IPS DF 19.7 (cell line): ENCODE data around the gene RTL10.

ENCODE experiments used
- DNase-seq: peaks from one replicate; pipeline ENCODE4 v3.0.0-alpha.2; 2013; ENCODE audit warnings: low read depth, low spot score

RTL10 gene

GRCh38 chr22:19809741-19810140 lies 44.9 kb downstream of the RTL10 start:
- no peak for DNase-seq

DNA sequence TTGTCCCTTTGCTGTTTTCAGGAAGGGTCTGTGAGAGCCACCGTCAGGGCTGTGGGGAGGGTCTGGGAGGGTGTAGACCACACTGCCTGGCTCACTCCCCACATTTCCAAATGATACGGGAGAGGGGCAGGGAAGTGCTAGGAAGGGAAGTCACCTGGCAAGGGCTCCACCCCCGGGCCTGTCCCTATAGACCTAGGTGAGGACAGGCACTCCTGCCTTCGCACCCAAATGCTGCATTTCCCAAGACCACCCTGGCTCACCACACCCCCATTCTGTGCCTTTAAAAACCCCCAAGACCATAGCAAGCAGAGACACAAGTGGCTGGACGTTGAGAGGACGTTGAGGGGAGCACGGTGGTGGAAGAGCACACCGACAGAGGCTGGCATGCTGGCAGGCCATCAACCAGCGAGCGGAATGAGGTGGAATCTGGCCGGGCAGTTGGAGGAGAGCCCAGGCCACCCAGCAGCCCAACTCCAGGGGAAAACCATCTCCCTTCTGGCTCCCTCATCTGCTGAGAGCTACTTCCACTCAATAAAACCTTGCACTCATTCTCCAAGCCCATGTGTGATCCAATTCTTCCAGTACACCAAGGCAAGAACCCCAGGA lies 45.7 kb downstream of the RTL10 start:
- no peak for DNase-seq

GRCh38 chr22:19807914-19808872 lies 46.5 kb downstream of the RTL10 start:
- no peak for DNase-seq

DNA sequence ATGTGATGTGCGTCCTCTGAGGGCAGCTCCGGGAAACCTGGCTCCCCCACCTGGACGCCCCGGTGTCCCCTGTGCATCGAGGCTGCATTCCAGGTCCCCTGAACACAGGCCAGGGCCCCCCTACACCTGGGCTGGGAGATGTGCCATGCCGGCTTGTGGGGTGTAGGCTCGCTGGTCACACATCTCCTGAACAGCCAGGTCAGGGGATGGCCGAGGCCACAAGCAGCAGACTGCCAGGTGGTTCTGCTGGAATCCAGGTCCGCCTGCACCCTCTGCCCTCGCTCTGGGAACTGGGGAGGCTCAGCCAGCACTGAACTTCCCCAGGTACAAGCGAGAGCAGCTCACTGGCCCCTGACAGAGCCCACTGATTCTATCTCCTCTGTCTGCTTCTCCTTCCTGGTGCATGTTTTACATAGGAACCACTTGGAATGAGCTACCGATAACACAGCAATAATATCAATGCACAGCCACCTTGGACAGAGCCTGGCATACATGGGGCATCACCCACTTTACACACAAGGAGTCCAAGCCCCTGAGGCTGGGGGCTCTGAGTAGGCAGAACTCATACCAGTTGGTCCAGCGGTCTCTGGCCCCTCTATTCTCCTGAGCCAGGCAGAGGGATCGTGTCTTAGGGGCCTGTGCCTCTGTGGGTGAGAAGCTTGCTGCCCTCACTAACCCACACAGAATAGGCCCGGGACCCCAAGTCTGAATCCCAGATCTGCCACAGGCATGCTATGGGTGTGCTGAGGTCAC lies 47.3 kb downstream of the RTL10 start:
- no peak for DNase-seq

DNA sequence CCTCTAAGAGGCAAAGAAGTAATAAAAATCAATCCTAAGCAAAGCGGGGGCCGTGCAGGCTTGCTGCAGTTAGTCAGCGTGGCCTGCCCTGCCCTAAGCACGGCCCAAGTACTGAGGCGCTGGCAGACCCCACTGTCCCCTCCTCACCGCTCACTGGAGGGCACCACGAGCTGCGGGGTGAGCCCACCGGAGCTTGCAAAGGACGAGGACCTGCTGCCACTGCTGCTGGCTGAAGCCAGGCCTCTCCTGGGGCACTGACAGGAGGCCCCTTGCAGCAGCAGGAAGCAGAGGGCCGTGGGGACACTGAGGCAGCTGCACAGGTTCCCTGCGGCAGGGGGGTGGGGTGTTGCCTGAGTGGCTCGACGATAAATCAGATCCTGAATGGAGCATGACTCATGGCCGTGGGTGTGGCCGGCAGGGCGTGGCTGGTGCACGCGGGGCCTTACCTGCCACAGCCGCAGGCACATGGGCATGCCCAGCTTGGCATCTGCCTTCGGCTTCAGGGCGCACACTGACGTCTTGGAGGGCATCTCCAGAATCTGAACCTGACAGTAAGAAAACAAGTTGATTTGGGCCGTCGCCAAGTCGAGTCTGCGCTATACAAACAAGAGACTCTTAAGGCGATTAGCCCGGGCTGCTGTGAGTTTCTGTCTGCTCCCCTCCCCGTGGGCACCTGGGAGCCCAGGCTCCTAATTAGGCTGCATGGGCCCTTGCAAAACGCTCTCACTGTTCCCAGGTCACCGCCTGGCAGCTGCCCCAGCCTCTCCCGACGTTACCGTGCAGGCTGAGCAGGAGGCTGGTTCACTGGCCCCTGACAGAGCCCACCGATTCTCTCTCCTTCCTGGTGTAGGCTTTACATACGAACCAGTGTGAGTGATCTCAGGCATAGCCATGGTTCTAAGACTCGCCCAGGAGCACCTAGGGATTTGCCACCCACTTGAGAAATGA lies 48.2 kb downstream of the RTL10 start:
- no peak for DNase-seq

DNA sequence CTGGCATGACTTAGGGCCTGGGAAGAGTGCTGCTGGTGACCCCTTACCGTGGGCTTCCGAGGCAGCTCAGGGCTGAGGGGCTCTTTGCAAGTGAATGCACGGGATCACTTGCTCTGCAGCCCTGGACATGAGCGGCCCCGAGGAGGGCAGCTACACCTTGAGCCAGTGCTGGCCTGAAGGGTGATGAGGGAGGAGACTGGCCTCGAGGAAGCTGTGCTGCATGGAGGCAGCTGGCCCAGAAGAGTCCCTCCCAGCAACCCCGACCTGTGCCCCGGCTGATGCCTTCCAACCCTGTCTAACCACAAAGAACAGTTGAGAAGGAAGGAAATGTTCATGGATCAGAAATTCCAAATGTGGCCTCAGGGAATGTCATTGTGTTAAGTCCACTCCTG lies 48.9 kb downstream of the RTL10 start:
- DNase-seq = no peak
